GM18499 (cell line): ENCODE measurements around the gene EPHA4.

Experiments
- ATAC-seq: cut with Tn5 transposase; IDR thresholded peaks from one replicate; pipeline ENCODE4 v1.9.1; 2021; ENCODE audit warnings: moderate number of reproducible peaks; ENCODE audit not compliant: insufficient read depth, unreplicated experiment

Gene EPHA4

GRCh38 chr2:221372159-221372884, 199.8 kb downstream of the EPHA4 start:
- no peak for ATAC-seq

- no peak for ATAC-seq
Observed at GRCh38 chr2:221371347-221371746, 200.8 kb downstream of the EPHA4 start.

- ATAC-seq, result no peak
Observed at GRCh38 chr2:221370857-221371211, 201.3 kb downstream of the EPHA4 start.

GRCh38 chr2:221370076-221370856, 201.8 kb downstream of the EPHA4 start:
- no peak for ATAC-seq
